IPS-NIHi11 (cell line): ENCODE results near the gene SLAMF9.

Source experiments
- DNase-seq: peaks from one replicate; pipeline ENCODE4 v3.0.0; 2012; ENCODE audit warnings: mixed read lengths, low spot score

Gene SLAMF9

DNA sequence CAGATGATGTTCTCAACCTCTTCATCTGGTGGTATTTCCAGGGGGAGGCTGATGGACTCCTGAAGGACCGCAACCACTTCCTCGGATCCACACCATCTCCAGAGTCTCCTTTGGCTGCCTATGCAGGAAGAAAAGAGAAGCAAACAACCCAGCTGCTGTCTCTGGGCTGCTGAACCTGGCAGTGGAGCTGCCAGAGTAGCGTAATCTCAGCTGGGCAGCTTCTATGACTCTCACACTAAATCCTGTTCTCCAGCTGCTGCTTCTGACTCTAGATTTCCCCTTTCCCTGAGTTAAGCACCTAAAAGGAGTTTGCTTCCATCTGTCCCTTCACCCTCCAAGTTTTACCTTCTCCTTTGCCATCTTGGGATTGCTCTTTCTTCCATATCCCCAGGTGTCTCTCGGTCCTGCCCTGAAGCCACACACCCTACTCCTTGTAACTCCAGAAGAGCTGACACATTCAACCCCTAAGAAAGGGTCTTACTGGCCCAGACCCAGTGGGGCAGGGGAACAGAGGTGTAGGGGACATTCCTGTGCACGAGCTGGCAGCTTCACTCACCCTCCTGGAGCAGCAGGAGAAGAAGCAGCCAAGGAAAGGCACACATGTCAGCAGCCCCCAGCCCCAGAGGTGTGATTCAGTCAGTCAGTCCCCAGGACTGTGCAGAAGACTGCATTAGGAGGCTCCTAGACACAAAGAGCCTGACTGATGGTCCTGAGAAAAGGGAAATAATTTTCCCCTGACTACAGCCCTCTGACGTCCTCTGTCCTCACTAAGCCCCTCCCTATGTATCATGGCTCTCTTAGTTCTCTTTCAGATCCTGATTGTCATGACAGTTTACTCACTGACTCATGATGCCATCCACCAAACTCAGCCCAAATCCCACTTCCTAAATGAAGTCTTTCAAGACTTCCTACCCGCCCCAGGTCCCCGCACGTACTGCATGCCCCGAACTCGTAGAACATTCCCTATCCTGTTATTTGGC lies at the start of gene SLAMF9:
SLAMF9 (minus strand) TSS at position 702 of the 980 bp plus-strand sequence; CDS start at position 602, 100 bp downstream.
- no peak for DNase-seq

DNA sequence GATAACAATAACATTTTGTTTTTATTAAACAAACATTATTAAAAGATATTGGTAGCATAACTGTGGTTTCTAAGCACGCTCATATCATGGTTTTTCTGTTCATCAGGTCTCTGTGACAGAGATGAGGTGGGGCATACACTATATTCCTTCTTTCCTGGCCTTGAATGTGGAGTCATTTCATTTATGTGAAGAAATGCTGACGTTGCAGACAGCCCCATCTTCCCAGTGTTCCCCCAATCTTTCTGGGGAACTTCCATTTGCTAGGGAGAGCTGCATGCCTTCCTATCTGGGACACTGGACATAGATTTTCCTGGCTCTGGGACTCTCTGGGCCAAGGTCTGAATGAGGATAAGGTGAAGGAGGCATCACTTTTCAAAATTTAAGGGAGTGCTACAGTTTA lies 47.4 kb upstream of the SLAMF9 start:
- DNase-seq, result no peak

DNA sequence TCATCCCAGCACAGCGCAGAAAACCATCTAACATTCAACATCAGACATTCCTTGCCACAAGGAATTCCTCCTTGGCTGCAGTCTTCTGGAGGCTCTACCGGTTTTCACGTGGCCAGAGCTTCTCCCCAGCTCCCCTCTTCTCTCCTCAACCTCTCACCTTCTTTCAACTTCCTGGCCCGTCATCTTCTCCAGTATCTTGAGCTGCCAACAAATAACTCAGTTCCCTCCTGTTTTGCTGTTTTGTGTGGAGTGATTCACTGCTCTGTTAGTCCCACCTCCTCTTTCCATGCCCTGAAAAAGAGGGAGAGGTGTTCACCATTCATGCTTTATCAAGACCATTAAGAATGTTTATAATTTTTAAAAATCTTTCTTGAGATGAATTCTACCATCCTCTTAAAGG lies 45.2 kb upstream of the SLAMF9 start:
- no peak for DNase-seq

DNA sequence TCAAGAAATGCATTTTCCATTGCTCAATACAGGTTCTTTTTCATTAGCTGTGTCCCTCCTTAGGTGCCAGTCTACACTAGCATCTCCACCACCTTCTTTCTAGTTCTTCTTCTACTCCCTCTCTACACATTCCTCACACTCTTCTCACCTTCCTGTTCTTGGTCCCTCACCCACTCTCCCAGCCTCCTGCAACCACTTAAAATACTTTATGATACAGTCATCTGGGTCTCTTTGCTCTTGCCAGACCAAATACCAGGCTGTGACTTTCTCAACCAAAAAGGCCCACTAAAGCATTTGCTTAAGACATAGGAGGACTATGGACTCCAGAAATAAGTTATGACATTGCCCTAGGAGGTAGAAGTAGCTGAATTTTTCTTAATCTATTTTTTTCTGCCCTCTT lies 42.6 kb upstream of the SLAMF9 start:
- DNase-seq, result no peak

DNA sequence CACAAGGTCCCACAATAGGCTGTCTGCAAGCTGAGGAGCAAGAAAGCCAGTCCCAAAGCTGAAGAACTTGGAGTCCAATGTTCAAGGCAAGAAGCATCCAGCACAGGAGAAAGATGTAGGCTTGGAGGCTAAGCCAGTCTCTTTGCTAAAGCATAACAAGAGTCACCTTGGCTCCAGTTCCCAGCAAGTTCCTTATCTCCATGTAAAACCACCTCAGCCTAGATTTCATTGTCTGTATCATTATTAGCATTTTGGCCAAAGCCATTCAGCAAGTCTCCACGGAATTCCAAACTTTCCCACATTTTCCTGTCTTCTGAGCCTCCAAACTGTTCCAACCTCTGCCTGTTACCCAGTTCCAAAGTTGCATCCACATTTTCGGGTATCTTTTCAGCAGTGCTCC lies 40.9 kb upstream of the SLAMF9 start:
- no peak for DNase-seq

DNA sequence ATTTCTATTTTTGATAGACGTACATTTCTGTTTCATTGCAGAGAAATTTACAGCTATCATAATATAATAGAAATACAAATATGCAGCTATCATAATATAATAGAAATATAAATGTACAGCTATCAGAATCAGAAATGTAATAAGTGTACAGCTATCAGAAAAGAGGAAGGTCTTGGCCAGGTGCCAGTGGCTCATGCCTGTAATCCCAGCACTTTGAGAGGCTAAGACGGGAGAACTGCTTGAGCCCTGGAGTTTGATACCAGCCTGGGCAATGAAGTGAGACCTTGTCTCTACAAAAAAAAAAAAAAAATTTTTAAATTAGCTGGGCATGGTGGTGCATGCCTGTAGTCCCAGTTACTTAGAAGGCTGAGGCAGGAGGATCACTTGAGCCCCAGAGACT lies 39.9 kb upstream of the SLAMF9 start:
- DNase-seq, result no peak

DNA sequence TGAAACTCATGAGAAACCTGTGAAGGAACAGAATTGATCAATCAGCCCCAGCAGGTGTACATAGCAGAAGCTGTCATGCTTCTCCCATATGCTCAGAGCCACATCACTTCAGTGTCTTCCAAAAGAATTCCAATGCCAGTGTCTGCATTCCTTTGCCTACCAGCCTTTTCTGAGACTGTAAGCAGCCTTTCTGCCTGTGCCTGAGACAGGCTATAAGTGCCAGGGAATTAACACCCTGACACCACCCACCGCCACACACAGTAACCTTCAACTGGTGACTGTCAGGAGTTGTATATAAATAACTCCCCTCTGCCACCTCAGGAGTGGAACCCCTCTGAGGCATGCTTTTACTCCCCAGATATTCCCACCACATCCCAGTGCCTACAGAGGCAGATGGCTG lies 38.1 kb upstream of the SLAMF9 start:
- no peak for DNase-seq

DNA sequence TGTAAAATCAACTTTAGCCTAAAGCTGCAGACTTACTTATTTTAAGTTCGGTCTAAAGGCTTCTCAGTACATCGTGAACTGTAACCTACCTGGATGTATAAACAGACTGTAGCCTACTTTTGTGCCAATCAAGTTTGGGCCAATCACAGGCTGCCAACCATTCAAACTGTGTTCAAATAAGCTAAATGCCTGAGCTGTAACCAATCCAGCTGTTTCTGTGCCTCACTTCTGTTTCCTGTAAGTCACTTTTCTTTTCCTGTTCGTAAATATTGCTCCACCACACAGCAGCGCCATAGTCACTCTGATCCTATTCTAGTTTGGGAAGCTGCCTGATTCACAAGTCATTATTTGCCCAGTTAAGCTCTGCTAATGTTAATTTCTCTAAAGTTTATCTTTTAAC lies 37.5 kb upstream of the SLAMF9 start:
- DNase-seq, result no peak

DNA sequence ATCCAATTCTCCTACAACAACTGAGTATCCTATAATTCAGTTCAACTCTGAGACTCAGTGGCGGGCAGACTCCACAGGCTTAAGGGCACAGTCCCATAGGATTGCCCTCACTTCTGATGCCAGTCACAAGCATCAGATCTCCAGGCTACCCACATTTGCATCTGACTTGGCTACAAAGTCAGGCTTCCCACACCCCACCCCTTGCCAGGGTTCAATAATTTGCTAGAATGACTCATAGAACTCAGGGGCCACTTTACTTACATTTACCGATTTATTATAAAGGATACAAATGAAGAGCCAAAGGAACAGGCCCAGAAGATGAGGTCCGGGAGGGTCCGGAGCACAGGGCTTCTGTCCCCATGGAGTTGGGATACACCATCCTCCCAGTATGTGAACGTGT lies 36.0 kb upstream of the SLAMF9 start:
- no peak for DNase-seq

DNA sequence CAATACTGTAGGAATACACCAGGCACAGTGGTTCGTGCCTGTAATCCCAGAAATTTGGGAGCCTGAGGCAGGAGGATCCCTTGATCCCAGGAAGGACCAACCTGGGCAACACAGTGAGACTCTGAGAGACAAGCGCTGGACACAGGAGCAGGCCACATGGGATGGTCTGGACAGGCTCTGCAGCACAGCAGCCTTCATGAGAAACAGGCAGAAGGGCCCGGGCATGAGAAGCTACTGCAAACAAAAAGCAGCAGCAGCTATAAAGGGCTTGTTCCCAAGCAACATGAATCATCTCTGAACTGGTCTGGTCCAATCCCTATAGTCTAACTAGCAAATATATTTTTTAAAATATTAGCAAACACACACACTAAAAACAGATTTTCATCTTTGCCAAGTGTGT lies 35.5 kb upstream of the SLAMF9 start:
- no peak for DNase-seq

DNA sequence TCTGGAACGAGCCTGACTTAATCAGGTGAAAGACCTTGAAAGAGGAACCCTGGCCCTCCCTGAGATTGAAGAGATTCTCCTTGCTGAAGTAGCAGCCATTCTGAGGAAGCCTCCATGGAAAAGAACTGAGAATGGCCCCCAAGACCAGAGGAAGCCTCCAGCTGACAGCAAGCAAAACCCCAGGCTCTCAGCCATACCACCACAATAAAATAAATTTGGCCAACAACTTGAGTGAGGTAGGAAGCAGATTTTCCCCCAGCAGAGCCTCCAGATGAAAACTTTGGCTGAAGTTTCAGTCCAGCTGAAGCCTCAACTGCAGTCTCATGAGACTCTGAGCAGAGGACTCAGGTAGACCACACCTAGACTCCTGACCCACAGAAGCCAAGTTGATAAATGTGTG lies 34.0 kb upstream of the SLAMF9 start:
- no peak for DNase-seq

DNA sequence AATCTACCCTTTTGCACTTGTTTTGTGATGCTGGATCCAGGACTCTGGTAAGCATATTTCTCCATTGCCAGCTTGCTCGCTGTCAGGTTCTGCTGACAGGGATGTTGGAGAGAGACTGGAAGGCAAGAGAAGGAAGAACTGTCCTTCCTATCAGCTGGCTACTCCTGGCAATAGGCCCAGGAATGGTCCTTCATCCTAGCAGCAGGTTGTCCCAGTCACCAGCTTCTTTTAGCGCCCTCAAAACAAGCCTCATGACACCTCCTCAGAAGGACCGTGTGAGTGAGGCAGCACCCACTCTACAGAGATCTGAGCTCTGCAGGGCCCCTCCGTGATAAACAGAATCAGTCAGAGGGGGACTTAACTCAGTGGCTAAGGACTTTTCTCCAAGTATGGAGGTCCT lies 33.1 kb upstream of the SLAMF9 start:
- no peak for DNase-seq

DNA sequence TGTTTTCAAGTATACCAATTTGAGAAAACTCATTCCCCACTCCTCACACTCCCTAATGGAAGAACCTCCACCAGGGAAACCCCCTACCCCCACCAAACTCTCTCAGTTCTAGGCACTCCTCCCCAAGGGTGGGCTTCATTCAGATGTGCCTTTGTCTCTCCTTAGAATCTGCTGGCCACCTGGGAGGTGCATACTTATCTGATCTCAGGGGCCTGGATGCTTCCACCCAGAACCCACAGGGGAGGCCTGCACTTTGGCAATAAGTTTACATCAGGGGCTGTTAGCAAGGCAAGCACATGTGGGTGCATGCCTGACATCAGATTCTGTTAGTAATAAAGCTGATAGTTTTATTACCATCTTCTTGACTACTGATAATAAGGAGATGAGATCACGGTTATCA lies 32.5 kb upstream of the SLAMF9 start:
- no peak for DNase-seq

DNA sequence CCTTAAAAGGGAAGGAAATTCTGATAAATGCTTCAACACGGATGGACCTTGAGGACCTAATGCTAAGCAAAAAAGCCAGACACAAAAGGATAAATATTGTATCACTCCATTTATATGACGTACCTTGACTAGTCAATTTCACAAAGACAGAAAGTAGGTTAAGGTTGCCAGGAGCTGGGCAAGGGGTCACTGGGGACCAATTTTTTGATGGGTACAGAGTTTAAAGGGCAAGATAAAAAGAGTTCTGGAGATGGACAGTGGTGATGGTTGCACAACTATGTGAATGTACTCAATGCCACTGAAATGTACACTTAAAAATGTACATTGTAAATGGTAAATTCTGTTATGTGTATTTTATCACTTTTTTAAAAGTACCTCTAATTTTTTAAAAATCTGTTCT lies 32.1 kb upstream of the SLAMF9 start:
- no peak for DNase-seq

DNA sequence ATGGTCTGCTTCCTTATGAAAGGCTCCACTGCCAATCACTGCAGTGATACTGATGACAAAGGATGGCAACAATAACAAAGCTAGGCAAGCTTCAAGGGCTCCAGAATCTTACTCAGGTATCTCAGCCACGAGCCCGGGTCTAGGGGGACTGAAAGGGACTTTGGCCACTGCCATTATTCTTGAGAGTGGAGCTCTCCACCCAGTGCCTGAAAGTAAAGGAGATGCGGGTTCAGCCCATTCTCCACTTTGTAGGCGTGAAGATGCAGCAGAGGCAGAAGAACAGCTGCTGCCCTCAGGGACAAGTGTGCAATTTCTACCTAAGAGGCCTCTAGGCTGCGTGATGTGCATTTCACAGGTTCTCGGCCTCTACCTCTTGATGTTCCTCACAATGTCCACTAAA lies 31.4 kb upstream of the SLAMF9 start:
- DNase-seq, result no peak

DNA sequence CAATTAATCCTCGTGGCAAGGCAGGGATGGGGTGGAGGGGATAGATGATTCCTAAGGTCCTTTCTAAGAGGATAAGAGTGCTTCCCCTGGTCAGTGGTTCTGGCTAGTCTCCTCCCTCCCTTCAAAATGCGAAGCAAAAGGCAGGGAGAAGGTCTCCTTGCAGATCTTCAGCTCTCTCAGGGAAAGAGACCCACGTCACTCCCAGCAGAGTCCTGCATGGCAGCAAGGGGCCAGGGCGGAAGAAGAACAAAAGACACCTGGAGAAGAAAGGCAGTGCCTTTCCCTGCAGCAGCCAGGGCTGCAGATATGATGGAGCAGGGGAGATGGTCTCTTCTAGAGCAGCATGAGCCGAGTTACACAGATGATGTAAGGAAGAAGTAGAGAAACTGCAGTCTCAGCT lies 29.6 kb upstream of the SLAMF9 start:
- DNase-seq, result no peak

DNA sequence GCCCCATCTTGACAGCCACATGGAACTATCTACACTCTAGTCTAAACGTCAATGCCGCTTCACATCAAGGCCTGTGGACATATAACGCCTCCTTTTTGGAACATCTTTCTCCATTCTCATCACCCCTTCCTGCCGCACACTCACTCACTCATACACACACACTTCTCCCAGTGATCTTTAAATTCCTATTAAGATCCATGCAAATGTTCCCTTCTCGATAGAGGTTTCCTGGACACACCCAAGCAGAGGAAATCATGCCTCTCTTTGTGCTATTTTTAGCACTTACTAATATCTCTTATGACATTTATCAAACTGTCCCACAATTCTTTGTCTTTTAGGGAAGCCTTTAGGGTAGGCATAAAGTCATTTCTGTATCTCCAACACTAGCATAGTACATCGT lies 28.2 kb upstream of the SLAMF9 start:
- no peak for DNase-seq

DNA sequence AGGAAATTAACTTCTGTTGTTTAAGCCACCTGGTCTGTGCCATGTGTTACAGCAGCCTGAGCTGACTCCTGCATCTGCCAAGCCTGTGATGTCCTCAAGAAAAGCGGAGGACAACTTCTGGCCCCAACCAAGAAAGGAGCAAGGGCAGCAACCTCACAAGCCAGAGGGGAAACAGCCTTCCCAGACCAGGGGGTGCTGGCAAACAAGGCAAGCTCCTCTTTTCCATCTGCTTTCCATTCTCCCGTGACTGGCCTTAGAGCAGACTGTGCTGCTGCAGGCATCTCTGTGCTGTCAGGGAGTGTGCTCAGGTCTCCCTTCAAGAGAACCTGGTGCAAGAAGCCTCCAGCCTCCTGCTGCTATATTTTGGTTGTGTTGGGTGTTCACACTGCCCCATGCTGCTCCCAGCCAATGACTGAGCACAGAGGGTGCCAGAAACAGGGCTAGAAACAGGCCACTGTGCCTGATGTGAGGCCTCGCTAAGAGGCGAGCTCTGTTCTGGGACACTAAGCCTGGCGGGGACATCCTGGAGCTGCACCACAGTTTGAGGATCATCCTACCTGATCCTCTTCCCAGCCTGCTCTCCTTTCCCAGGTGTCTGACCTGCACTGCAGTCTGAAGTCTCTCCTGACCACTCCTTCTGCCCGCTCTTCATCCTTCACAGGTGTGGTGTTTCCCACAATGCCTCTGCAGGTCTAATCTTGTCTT lies 27.5 kb upstream of the SLAMF9 start:
- no peak for DNase-seq

DNA sequence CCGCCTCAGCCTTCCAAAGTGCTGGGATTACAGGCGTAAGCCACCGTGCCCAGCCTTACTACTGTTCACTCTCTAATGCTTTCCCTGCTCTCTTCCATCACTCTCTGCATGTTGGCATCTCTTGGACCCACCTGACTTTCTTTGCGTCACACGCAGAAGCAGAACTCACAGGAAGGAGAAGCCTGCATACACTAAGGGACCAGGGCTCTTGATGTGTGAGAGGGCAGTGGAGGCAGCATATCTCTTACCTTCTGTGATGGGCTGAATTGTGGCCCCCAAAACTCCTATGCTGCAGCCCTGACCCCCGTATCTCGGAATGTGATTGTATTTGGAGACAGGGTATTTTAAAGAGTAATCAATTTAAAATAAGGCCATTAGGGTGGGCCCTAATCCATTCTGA lies 26.7 kb upstream of the SLAMF9 start:
- DNase-seq, result no peak

DNA sequence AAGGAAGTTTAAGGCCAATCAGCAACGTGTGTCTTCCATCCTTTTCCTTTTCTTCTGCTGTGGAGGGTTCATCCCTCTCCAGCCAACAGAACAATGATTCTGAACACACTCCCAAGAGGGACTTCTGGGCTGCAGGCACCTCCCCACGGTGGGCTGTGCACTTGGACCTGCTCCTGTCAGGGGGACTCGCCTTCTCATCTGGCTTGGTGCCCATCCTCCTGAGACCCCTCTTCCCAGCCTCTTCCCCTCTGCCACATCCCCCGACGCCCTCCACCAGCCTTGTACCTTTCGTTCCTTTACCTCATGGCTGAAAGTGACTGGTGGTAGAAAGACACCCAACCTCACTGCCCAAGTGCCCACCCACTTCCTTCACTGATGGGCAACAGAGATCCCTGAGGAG lies 26.0 kb upstream of the SLAMF9 start:
- no peak for DNase-seq

DNA sequence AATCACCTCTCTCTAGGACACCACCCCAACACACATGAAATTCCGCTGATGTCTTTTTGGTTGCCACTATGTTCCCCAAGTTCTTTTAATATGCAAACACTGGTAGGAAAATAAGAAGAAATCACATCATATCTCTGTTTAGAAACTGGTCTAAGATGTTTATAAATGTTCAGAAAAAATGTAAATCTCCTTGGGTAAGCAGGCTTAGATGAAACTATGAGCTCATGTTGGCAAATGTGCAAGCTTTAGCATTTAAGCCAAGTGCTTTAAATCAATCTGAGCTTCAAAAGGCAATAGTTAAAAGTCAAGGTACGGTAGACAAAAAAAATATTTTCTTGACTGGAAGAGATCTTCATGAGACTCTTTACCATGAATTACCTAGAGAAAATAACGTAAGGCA lies 25.2 kb upstream of the SLAMF9 start:
- no peak for DNase-seq

DNA sequence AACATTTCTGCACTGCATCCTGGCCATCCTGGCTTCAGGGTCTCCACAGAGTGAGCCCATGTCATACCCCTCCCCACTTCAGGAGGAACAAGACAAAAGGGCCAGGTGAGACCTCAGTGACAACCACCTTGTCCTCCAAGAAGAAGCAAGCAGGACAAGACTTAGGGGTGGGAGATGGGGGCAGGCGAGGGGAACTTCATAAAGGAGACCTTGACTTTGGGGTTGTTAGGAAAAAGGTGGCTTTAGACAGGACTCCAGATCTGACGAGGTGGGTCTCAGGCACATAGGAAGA lies 24.0 kb upstream of the SLAMF9 start:
- DNase-seq, result no peak

DNA sequence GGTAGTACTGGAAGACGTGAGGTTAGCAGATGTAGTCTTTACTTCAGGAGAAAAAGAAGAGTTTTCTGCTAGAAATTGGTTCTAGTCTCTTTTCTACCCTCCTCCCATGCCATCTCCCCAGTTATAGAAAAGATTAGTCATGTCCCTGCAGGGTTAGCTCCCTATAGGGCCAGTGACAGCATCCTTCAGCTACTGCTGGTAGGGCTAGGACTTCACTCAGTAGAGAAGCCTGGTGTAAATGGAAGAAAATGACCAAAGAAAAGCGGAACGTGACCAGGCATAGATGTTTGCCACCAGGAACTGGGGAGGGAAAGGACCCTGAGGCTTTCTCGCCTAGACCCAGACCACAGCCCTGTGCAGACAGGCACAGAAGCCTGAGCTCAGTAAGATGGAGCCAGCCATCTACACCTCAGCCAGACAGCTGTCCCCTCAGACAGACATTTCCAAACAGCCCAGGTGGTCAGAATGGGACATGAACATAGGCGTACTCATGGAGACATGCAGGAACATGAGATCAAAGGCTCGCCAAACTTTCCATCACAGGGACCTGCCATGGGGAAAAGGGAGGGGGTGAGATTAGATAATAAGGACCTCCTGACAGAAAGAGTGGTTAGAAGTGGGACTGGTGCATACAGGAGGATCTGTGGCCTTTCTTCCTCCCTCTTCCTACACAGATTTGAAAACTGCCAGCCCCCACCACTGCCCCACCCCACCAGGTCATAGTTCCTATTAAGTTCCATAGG lies 23.5 kb upstream of the SLAMF9 start:
- no peak for DNase-seq
